Astrocyte (in vitro differentiated cells and primary cell): ENCODE data around the gene CDH22. TPM values are rescaled to one million over a fixed set of nuclear protein-coding genes. Genes with fewer than 3 reads are reported as not detected.

Experiments
- DNase-seq: peaks from one replicate; pipeline ENCODE4 v3.0.0-alpha.2; 2010; ENCODE audit warnings: low read depth
- FAIRE-seq: peaks from 2 replicates; lab custom pipeline; 2011; peaks lifted over from hg19 to GRCh38; lab: Jason Lieb, UNC
- H2AFZ ChIP-seq: 2 replicates; pipeline ENCODE4 v1.6.0; 2012; ENCODE audit warnings: low read depth, low read length, inconsistent platforms
- H3K27ac ChIP-seq: 2 replicates; pipeline ENCODE4 v1.5.1; 2011; ENCODE audit warnings: low read depth, low read length, inconsistent platforms
- H3K27me3 ChIP-seq: 2 replicates; pipeline ENCODE4 v1.6.0; 2011; ENCODE audit warnings: low read length, inconsistent platforms; ENCODE audit not compliant: insufficient read depth
- H3K36me3 ChIP-seq: 2 replicates; pipeline ENCODE4 v1.5.1; 2011; ENCODE audit warnings: low read length, inconsistent platforms; ENCODE audit not compliant: insufficient read depth
- H3K4me1 ChIP-seq: 2 replicates; pipeline ENCODE4 v1.5.1; 2011; ENCODE audit warnings: low read length, inconsistent platforms; ENCODE audit not compliant: insufficient read depth
- H3K4me2 ChIP-seq: 2 replicates; pipeline ENCODE4 v1.6.0; 2012; ENCODE audit warnings: low read length, inconsistent platforms
- H3K4me3 ChIP-seq: 2 replicates; pipeline ENCODE4 v1.5.1; 2011; ENCODE audit warnings: low read depth, mild to moderate bottlenecking, low read length, inconsistent platforms; ENCODE audit not compliant: insufficient read depth
- H3K79me2 ChIP-seq: 2 replicates; pipeline ENCODE4 v1.6.0; 2012; ENCODE audit warnings: mild to moderate bottlenecking, low read length, inconsistent platforms; ENCODE audit not compliant: insufficient read depth
- H3K9ac ChIP-seq: 2 replicates; pipeline ENCODE4 v1.6.0; 2012; ENCODE audit warnings: mild to moderate bottlenecking, low read length, inconsistent platforms
- H3K9me3 ChIP-seq: 2 replicates; pipeline ENCODE4 v1.5.1; 2012; ENCODE audit warnings: low read depth, mild to moderate bottlenecking, low read length, inconsistent platforms; ENCODE audit not compliant: insufficient read depth
- H4K20me1 ChIP-seq: 2 replicates; pipeline ENCODE4 v1.6.0; 2012; ENCODE audit warnings: low read length, inconsistent platforms; ENCODE audit not compliant: insufficient read depth
- H3K27ac Mint-ChIP-seq: one replicate; pipeline ENCODE4 v1.8.0; 2021; ENCODE audit warnings: mild to moderate bottlenecking, mixed read lengths; ENCODE audit not compliant: unreplicated experiment
- H3K27me3 Mint-ChIP-seq: one replicate; pipeline ENCODE4 v1.8.0; 2021; ENCODE audit warnings: low read depth, mixed read lengths; ENCODE audit not compliant: unreplicated experiment
- H3K36me3 Mint-ChIP-seq: one replicate; pipeline ENCODE4 v1.8.0; 2021; ENCODE audit warnings: low read depth, mixed read lengths; ENCODE audit not compliant: unreplicated experiment
- H3K4me1 Mint-ChIP-seq: one replicate; pipeline ENCODE4 v1.8.0; 2021; ENCODE audit warnings: low read depth, mixed read lengths; ENCODE audit not compliant: unreplicated experiment
- H3K4me3 Mint-ChIP-seq: one replicate; pipeline ENCODE4 v1.8.0; 2021; ENCODE audit warnings: mild to moderate bottlenecking, moderate library complexity, mixed read lengths; ENCODE audit not compliant: unreplicated experiment
- H3K9me3 Mint-ChIP-seq: one replicate; pipeline ENCODE4 v1.8.0; 2021; ENCODE audit warnings: mild to moderate bottlenecking, mixed read lengths; ENCODE audit not compliant: unreplicated experiment
- CTCF ChIP-seq: IDR thresholded peaks from 2 replicates; pipeline ENCODE4 v1.5.1; 2011; ENCODE audit warnings: low read depth, mild to moderate bottlenecking, inconsistent platforms, low read length, moderate library complexity; ENCODE audit not compliant: insufficient read depth
- EZH2 ChIP-seq: IDR thresholded peaks from 2 replicates; pipeline ENCODE4 v1.6.1; 2012; ENCODE audit warnings: mild to moderate bottlenecking, low read length, inconsistent platforms; ENCODE audit not compliant: insufficient read depth
- total RNA-seq: library from RNA; stranded (reverse); gene quantifications from 2 replicates; pipeline ENCODE4 v1.2.1, GENCODE V29; 2021

The CDH22 gene
- total RNA-seq, 1 donor from 2014 or later = not detected

- no peaks in the 10 kb centered on the region for H3K9me3 ChIP-seq
- no peak overlapping the region for H3K9ac ChIP-seq
- peaks cover 19% of the 10 kb centered on the region for H3K27me3 ChIP-seq
- Mint-ChIP-seq H3K4me3 (no peak overlapping the region), H3K36me3 (no peaks in the 10 kb centered on the region), H3K27me3 (peaks cover 32% of the 10 kb centered on the region), H3K4me1 (peaks cover 9% of the 10 kb centered on the region), H3K9me3 (no peaks in the 10 kb centered on the region), H3K27ac (no peak overlapping the region)
- no peaks in the 10 kb centered on the region for H4K20me1 ChIP-seq
- DNase-seq = no peak
- no peak for FAIRE-seq
- no peak overlapping the region for H2AFZ ChIP-seq
- no peak overlapping the region for H3K4me2 ChIP-seq
- H3K4me1 ChIP-seq = no peaks in the 10 kb centered on the region
- H3K36me3 ChIP-seq = no peaks in the 10 kb centered on the region
- H3K4me3 ChIP-seq = no peak overlapping the region
- H3K27ac ChIP-seq = no peak overlapping the region
- no peaks in the 10 kb centered on the region for H3K79me2 ChIP-seq
- TF ChIP-seq CTCF = no peak
- no peak for TF ChIP-seq EZH2
Observed at GRCh38 chr20:46286382-46286781, 21.9 kb downstream of the CDH22 start.

DNA sequence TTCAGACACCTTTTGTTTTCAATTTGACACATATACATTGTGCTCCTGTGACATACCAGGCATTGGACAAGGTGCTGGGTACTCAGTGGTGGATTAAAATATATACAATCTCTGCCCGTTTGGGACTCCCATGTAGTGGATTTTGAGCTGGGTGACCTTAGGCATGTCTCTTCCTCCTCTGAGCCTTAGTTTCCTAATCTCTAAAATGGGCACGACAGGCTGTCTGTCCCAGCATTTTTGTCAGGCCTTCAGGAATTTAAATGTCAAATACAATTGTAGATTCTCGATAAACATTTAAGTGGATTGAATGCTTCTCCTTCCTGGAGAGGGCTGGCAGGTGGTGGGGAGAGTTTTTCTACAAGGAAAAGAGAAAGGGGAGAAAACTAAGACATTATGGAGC lies 22.6 kb downstream of the CDH22 start:
- H3K4me1 Mint-ChIP-seq = peaks cover 9% of the 10 kb centered on the region
- H3K27ac Mint-ChIP-seq = peak overlapping the region; percentile 34
- H3K9me3 Mint-ChIP-seq = no peaks in the 10 kb centered on the region

More for the DNA sequence above, 22.6 kb downstream of the CDH22 start:
- no peaks in the 10 kb centered on the region for H3K9me3 ChIP-seq
- Mint-ChIP-seq H3K36me3 (no peaks in the 10 kb centered on the region), H3K27me3 (peaks cover 38% of the 10 kb centered on the region), H3K4me3 (no peak overlapping the region)
- no peaks in the 10 kb centered on the region for H4K20me1 ChIP-seq
- DNase-seq (no peak), FAIRE-seq (no peak)
- no peak overlapping the region for H3K27ac ChIP-seq
- H2AFZ ChIP-seq = no peak overlapping the region
- no peak overlapping the region for H3K9ac ChIP-seq
- H3K4me3 ChIP-seq = no peak overlapping the region
- H3K79me2 ChIP-seq = no peaks in the 10 kb centered on the region
- no peaks in the 10 kb centered on the region for H3K36me3 ChIP-seq
- TF ChIP-seq CTCF (no peak), EZH2 (no peak)
- H3K4me1 ChIP-seq = no peaks in the 10 kb centered on the region
- no peak overlapping the region for H3K4me2 ChIP-seq
- H3K27me3 ChIP-seq = peaks cover 22% of the 10 kb centered on the region
